Measurements from ENCODE around the gene FBXO42. TPM values are rescaled to one million over a fixed set of nuclear protein-coding genes. Genes with fewer than 3 reads are reported as not detected.

Gene FBXO42
- polyA plus RNA-seq, 2 of the 4 experiments (the other 2 are of a cell fraction) = 4.7 to 12.4 TPM

- Histone ChIP-seq H3K9me3 (no peaks in the 10 kb centered on the region), H3K4me2 (no peak overlapping the region), H3K4me1 (peaks cover 12% of the 10 kb centered on the region), H3K4me3 (no peak overlapping the region), H3K27ac (no peak overlapping the region)
- ATAC-seq = no peak
- 40% methylated on average over 3 of the region's 3 CpGs for WGBS (ENCODE audit: missing lambda C conversion rate)
- DNase-seq (ENCODE audit: low read depth in 1 of 2, low spot score in 1 of 2) = no peak
- TF ChIP-seq POLR2AphosphoS2 (conservative IDR thresholded peaks at IDR 0.05; ENCODE audit: low read length) = no peak
- TF ChIP-seq MYC (IDR thresholded peaks at IDR 0.05; ENCODE audit: borderline replicate concordance, low read length) = no peak
- TF ChIP-seq KDM1A (IDR thresholded peaks at IDR 0.05; ENCODE audit: low read depth) = no peak
- TF ChIP-seq USF2 (IDR thresholded peaks at IDR 0.05) = no peak
- no peak for TF ChIP-seq ZC3H11A (IDR thresholded peaks at IDR 0.05)
- TF ChIP-seq ZFP36 (IDR thresholded peaks at IDR 0.05; ENCODE audit: borderline replicate concordance, partially characterized antibody) = peak; percentile 68
- TF ChIP-seq, protein P1, sequence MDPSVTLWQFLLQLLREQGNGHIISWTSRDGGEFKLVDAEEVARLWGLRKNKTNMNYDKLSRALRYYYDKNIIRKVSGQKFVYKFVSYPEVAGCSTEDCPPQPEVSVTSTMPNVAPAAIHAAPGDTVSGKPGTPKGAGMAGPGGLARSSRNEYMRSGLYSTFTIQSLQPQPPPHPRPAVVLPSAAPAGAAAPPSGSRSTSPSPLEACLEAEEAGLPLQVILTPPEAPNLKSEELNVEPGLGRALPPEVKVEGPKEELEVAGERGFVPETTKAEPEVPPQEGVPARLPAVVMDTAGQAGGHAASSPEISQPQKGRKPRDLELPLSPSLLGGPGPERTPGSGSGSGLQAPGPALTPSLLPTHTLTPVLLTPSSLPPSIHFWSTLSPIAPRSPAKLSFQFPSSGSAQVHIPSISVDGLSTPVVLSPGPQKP (IDR thresholded peaks at IDR 0.05; ENCODE audit: low read depth, low read length) = no peak
- no peak for FAIRE-seq
- POLR2A ChIA-PET = no interaction called here
- CTCF ChIA-PET = interaction anchor here (1.0 to 1.5 kb wide), 2 partner anchors 29 to 32 kb away, joined by 3 read pairs; no protein-coding TSS in a partner anchor
These were observed 139.3 kb downstream of the FBXO42 start for GRCh38 chr1:16213013-16213412.

DNA sequence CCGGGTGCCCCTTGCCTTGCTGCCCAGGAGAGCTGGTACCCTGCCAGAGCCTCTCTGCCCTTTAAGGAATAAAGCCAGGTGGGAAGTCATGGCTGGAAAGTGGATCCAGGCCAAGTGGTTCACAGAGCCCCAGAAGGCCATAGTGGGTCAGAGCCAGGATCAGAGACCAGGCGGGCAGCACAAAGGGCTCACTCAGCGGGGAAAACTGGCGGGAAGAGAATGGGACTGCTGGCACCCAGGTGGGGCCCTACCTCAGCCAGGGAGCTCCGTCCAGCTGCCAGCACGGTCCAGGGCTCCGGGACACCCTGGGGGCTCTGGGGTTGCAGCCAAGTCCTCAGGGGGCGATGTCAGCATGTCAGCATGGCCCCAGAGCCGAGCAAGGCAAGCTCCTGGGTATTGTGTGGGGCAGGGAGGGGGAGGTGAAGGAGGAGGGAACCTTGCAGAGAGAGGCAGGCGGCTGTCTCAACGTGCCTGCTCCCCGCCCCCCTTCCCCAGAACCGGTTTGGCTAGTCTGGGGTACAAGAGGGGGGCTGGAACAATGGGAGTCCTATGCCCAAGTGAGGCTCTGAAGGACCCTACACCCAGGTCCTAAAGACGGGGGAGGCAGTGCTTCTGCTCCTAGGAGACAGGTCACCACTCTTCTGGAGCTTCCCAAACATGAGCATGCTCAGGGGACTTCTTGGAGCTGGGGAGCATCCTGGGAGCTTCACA is 139.9 kb downstream of the FBXO42 start, which contains the start of gene ARHGEF19:
Gene ARHGEF19 (minus strand): TSS at position 402 of the 711 bp plus-strand sequence. CDS start 3,598 bp downstream, outside the sequence.
- CTCF ChIA-PET = interaction anchor here (1.0 to 1.5 kb wide), 3 partner anchors 23 to 32 kb away, joined by 3 read pairs; no protein-coding TSS in a partner anchor
- no peak for FAIRE-seq
- no peak within 1 kb of the TSS for H3K4me2 ChIP-seq
- POLR2A ChIA-PET = no interaction called here
- no peak within 1 kb of the TSS for H3K4me3 ChIP-seq
- no peak for DNase-seq (ENCODE audit: low read depth in 1 of 2, low spot score in 1 of 2)
- ATAC-seq = no peak
- no peak for TF ChIP-seq TP53 (CRISPR knock-in tag; IDR thresholded peaks at IDR 0.05)
- no peak for TF ChIP-seq CHD2 (IDR thresholded peaks at IDR 0.05; ENCODE audit: low read length, partially characterized antibody)
- no peak for TF ChIP-seq FOXS1 (CRISPR knock-in tag; IDR thresholded peaks at IDR 0.05)
- TF ChIP-seq, protein P2, sequence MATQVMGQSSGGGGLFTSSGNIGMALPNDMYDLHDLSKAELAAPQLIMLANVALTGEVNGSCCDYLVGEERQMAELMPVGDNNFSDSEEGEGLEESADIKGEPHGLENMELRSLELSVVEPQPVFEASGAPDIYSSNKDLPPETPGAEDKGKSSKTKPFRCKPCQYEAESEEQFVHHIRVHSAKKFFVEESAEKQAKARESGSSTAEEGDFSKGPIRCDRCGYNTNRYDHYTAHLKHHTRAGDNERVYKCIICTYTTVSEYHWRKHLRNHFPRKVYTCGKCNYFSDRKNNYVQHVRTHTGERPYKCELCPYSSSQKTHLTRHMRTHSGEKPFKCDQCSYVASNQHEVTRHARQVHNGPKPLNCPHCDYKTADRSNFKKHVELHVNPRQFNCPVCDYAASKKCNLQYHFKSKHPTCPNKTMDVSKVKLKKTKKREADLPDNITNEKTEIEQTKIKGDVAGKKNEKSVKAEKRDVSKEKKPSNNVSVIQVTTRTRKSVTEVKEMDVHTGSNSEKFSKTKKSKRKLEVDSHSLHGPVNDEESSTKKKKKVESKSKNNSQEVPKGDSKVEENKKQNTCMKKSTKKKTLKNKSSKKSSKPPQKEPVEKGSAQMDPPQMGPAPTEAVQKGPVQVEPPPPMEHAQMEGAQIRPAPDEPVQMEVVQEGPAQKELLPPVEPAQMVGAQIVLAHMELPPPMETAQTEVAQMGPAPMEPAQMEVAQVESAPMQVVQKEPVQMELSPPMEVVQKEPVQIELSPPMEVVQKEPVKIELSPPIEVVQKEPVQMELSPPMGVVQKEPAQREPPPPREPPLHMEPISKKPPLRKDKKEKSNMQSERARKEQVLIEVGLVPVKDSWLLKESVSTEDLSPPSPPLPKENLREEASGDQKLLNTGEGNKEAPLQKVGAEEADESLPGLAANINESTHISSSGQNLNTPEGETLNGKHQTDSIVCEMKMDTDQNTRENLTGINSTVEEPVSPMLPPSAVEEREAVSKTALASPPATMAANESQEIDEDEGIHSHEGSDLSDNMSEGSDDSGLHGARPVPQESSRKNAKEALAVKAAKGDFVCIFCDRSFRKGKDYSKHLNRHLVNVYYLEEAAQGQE (IDR thresholded peaks at IDR 0.05) = no peak
- TF ChIP-seq TFCP2L1 (CRISPR knock-in tag; IDR thresholded peaks at IDR 0.05) = no peak
- TF ChIP-seq MYC (IDR thresholded peaks at IDR 0.05; ENCODE audit: borderline replicate concordance, low read length) = no peak
- TF ChIP-seq ZSCAN20 (CRISPR knock-in tag; IDR thresholded peaks at IDR 0.05) = no peak
- no peak for TF ChIP-seq NR3C1 (IDR thresholded peaks at IDR 0.05)
- no peak for TF ChIP-seq JUN (IDR thresholded peaks at IDR 0.05)
- no peak for TF ChIP-seq CBX2 (IDR thresholded peaks at IDR 0.05; ENCODE audit: borderline replicate concordance, low read depth)
- H3K9me3 ChIP-seq = no peaks in the 10 kb centered on the region
- 73% methylated on average over 3 of the region's 14 CpGs for WGBS (ENCODE audit: missing lambda C conversion rate)
- H3K27ac ChIP-seq = peak within 1 kb of the TSS in 1 of 2 experiments; percentile 41; a peak in 1 of 6 replicates
- H3K4me1 ChIP-seq = peaks cover 14% of the 10 kb centered on the region

DNA sequence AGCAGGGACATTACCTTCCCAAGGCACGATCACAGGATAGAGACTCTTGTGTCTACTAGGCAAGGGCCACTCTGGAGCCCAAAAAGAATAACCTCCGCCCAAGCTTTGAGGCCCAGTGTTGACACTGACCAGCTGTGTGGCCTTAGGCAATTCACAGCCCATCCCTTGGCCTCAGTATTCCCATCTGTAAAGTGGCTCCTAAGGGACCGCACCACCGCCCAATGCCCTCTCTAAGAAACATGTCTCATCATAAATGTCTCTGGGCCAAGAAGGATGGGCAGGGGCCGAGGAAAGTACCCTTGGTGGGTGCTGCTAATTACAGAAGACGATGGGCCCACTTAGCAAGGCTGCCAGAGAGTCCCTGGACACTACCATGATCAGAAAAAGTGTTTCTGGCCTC is 140.5 kb downstream of the FBXO42 start:
- Histone ChIP-seq H3K4me1 (peaks cover 17% of the 10 kb centered on the region), H3K4me3 (no peak overlapping the region), H3K27ac (no peak overlapping the region), H3K4me2 (no peak overlapping the region), H3K9me3 (no peaks in the 10 kb centered on the region)
- ATAC-seq = no peak
- CTCF ChIA-PET = interaction anchor here (1.0 to 1.4 kb wide), 4 partner anchors 24 to 138 kb away, joined by 3 to 4 read pairs (median 3); partner anchors contain the start of gene FAM131C
- POLR2A ChIA-PET = interaction anchor here (0.8 kb wide), 1 partner anchor 40 kb away, joined by 5 read pairs; no protein-coding TSS in a partner anchor
- FAIRE-seq = no peak
- 77% methylated on average over 6 of the region's 6 CpGs for WGBS (ENCODE audit: missing lambda C conversion rate)
- DNase-seq (ENCODE audit: low read depth in 1 of 2, low spot score in 1 of 2) = no peak
- no peak for TF ChIP-seq HES2 (IDR thresholded peaks at IDR 0.05)
- no peak for TF ChIP-seq ZFP36 (IDR thresholded peaks at IDR 0.05; ENCODE audit: borderline replicate concordance, partially characterized antibody)
- TF ChIP-seq HEYL (CRISPR knock-in tag; IDR thresholded peaks at IDR 0.05) = no peak
- no peak for TF ChIP-seq SMC3 (IDR thresholded peaks at IDR 0.05)
- no peak for TF ChIP-seq HOXB5 (CRISPR knock-in tag; IDR thresholded peaks at IDR 0.05)
